Stimulated activated CD8-positive, alpha-beta memory T cell treated with anti-CD3 and anti-CD28 coated beads, Interleukin-7, amount 100 ng/mL, for 48 hours (primary cell): ENCODE measurements around the gene GLCE.

Experiments used
- DNase-seq, 2 donors: peaks; one replicate each; pipeline ENCODE4 v3.0.0-alpha.2; 2020; ENCODE audit warnings: low read depth in 1 of 2; ENCODE audit errors: extremely low read depth in 1 of 2

Gene GLCE

GRCh38 chr15:69160141-69160993 is at the start of gene GLCE:
TSS of gene GLCE (plus strand) at chr15:69160635. CDS start at chr15:69255807, 95,172 bp downstream.
- DNase-seq, result peak; percentile 85 to 87

- no peak for DNase-seq
These were observed 46.0 kb upstream of the GLCE start for GRCh38 chr15:69114331-69114928.

GRCh38 chr15:69115031-69115430 is 45.4 kb upstream of the GLCE start:
- no peak for DNase-seq

- DNase-seq, result no peak
These were observed 44.0 kb upstream of the GLCE start for GRCh38 chr15:69116391-69116790.

GRCh38 chr15:69117431-69117871 is 43.0 kb upstream of the GLCE start:
- DNase-seq, result no peak

GRCh38 chr15:69118089-69118488 is 42.3 kb upstream of the GLCE start:
- no peak for DNase-seq

GRCh38 chr15:69119001-69119400 is 41.4 kb upstream of the GLCE start:
- no peak for DNase-seq

GRCh38 chr15:69119683-69120395 is 40.6 kb upstream of the GLCE start:
- no peak for DNase-seq

GRCh38 chr15:69120732-69121131 is 39.7 kb upstream of the GLCE start:
- no peak for DNase-seq

GRCh38 chr15:69121198-69121828 is 39.1 kb upstream of the GLCE start:
- DNase-seq, result no peak

- DNase-seq, result no peak
These were observed 35.2 kb upstream of the GLCE start for GRCh38 chr15:69125236-69125635.

- no peak for DNase-seq
These were observed 34.4 kb upstream of the GLCE start for GRCh38 chr15:69126054-69126469.

- no peak for DNase-seq
These were observed 33.1 kb upstream of the GLCE start for GRCh38 chr15:69127306-69127705.

GRCh38 chr15:69128667-69129311 is 31.6 kb upstream of the GLCE start:
- DNase-seq, result no peak

GRCh38 chr15:69131362-69132220 is 28.8 kb upstream of the GLCE start:
- no peak for DNase-seq

GRCh38 chr15:69132430-69132829 is 28.0 kb upstream of the GLCE start:
- no peak for DNase-seq

GRCh38 chr15:69132977-69133861 is 27.2 kb upstream of the GLCE start:
- no peak for DNase-seq

GRCh38 chr15:69133862-69134519 is 26.4 kb upstream of the GLCE start:
- DNase-seq, result no peak
